ENCODE measurements around the gene EGFL7. TPM values are rescaled to one million over a fixed set of nuclear protein-coding genes. Genes with fewer than 3 reads are reported as not detected.
A peak's percentile ranks its signal among the peaks of the same experiment; 100 is the strongest.

Gene EGFL7
- total RNA-seq, 4 donors from 2014 or later = 12.3 to 64.7 (median 33.6) TPM

DNA sequence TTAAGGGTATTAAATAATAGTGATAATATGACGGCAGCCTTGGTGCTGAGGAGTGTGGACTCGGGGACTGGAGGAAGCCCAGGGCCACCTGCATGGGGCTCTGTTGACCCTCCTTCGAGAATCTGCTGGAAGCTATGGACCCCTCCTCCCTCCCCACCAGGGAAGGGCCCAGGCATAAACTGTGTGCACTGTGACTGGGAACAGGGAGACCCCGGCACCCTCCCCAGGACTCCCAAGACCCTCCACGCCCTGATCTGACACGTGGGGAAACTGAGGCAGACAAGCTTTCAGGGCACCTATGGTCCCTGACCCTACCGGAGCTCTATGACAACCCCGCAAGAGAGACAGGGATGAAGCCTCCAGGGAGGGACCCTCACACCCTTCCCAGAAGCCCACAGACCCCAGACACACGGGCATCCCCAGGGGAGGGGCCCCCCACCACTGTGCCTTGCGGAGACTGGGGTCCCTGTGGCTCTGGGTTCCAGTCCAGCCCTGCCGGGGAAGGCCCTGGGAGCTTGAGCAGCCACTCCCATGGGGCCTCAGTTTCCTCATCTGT is 6.5 kb upstream of the EGFL7 start:
- H3K27ac ChIP-seq = peak overlapping the region; percentile 12 to 69 (median 46)
- H3K4me1 ChIP-seq = peaks cover 0 to 13% (median 1%) of the 10 kb centered on the region in 4 donors
- WGBS, 2 donors (ENCODE audit: low coverage in 1 of 2) = 20 to 34% methylated on average over 1 to 7 of the region's 11 CpGs
- in situ Hi-C loops (cut with MboI; ENCODE audit: low pct_ligation_motif_present in 1 of 4, low pct_unique_long_range_greater_than_20kb in 1 of 4, low sequenced_read_pairs in 3 of 4) (no loop called here), intact Hi-C loops (cut with DNase I; ENCODE audit: low total_unique reads) (no loop called here)
- peaks cover 70% of the 10 kb centered on the region for H3K27me3 ChIP-seq
- no peaks in the 10 kb centered on the region for H3K9me3 ChIP-seq
- TF ChIP-seq, protein P1, sequence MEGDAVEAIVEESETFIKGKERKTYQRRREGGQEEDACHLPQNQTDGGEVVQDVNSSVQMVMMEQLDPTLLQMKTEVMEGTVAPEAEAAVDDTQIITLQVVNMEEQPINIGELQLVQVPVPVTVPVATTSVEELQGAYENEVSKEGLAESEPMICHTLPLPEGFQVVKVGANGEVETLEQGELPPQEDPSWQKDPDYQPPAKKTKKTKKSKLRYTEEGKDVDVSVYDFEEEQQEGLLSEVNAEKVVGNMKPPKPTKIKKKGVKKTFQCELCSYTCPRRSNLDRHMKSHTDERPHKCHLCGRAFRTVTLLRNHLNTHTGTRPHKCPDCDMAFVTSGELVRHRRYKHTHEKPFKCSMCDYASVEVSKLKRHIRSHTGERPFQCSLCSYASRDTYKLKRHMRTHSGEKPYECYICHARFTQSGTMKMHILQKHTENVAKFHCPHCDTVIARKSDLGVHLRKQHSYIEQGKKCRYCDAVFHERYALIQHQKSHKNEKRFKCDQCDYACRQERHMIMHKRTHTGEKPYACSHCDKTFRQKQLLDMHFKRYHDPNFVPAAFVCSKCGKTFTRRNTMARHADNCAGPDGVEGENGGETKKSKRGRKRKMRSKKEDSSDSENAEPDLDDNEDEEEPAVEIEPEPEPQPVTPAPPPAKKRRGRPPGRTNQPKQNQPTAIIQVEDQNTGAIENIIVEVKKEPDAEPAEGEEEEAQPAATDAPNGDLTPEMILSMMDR (IDR thresholded peaks at IDR 0.05) = no peak
- TF ChIP-seq EP300 (IDR thresholded peaks at IDR 0.05; ENCODE audit: low read depth) (no peak), POLR2A (IDR thresholded peaks at IDR 0.05) (no peak), POLR2AphosphoS5 (IDR thresholded peaks at IDR 0.05) (no peak)
- DNase-seq = no peak
- no peak overlapping the region for H3K4me3 ChIP-seq
- H3K36me3 ChIP-seq = no peaks in the 10 kb centered on the region

DNA sequence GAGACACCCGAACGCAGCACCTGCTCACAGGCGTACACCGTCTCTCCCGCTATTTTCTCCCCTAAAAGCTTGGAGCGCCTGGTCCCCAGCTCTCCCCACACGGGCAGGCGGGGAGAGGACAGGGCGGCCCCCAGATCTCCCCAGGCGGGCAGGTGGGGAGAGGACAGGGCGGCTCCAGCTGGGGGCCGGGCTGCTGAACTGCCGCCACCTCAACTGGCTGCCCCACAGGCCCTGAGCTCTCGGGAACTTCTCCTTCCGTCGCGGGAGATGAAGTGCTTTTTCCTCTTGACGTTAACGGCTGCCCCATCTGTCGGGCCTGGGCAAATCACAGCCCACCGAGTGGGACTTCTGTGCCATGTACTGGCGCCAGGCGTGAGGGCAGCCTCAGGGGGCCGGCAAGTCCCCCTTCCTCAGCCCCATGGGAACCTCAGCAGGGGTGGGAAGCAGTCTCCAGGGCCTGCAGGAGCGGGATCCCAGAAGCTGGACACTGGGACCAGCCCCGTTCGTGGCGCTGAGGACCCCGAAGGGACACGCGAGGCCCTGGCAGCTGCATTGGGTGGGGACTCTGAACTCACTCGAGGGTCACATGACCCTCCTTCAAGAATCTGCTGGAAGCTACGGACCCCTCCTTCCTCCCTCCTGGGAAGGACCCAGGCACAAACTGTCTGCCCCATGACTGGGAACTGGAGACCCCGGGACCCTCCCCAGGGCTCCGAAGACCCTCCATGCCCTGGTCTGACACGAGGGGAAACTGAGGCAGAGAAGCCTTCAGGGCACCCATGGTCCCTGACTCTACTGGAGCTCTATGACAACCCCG is 5.7 kb upstream of the EGFL7 start:
- H3K4me3 ChIP-seq = no peak overlapping the region
- in situ Hi-C loops (cut with MboI; ENCODE audit: low pct_ligation_motif_present in 1 of 4, low pct_unique_long_range_greater_than_20kb in 1 of 4, low sequenced_read_pairs in 3 of 4) (no loop called here), intact Hi-C loops (cut with DNase I; ENCODE audit: low total_unique reads) (no loop called here)
- whole genome bisulfite sequencing, 2 donors (ENCODE audit: low coverage in 1 of 2) = 13 to 45% methylated on average over 6 to 37 of the region's 37 CpGs
- peaks cover 0 to 13% (median 1%) of the 10 kb centered on the region in 4 donors for H3K4me1 ChIP-seq
- TF ChIP-seq, protein P1 (IDR thresholded peaks at IDR 0.05) = no peak
- TF ChIP-seq POLR2AphosphoS5 (IDR thresholded peaks at IDR 0.05) (no peak), POLR2A (IDR thresholded peaks at IDR 0.05) (peak; percentile 16), EP300 (IDR thresholded peaks at IDR 0.05; ENCODE audit: low read depth) (no peak)
- DNase-seq = no peak
- H3K9me3 ChIP-seq = no peaks in the 10 kb centered on the region
- H3K27ac ChIP-seq = peak overlapping the region; percentile 12 to 69 (median 46)
- peaks cover 77% of the 10 kb centered on the region for H3K27me3 ChIP-seq
- H3K36me3 ChIP-seq = no peaks in the 10 kb centered on the region

DNA sequence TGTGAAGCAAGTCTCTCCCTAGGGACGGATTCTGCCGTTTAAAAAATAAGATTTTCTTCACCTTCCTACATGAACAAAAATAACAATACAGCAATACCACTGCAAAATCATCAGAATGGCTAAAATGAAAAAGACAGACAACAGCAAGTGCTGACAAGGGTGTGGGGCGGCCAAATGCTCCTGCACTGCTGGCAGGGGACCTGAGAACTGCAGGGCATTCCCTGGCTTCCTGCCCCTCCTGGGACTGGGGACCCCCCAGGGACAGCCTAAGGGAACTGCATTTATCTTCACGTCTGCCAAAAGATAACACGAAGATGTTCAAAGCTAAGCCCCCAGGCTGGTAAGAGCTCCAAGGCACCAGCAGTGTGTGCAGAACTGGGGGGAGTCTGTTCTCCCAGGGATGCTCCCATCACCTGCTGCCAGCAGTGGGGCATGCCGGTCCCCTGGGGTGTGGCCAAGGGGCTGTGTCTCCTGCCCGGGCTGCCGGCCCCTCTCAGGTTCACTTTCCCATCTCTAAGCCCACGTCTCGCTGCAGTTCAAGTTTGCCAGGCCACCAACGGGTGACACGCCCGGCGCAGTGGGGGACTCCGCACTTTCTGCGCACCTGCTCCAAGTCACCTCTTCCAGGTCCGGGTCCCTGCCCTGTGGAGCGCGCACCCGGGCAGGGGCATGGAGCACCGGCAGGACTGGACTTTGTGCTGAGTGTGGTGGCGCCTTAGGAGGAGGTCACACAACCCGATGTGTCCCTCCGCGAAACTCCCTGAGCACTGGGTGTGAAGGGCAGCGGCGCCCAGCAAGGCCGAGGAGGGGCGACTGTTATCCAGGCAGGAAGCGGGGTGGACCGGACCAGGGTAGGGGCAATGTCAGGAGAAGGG is 4.5 kb upstream of the EGFL7 start:
- peaks cover 89% of the 10 kb centered on the region for H3K27me3 ChIP-seq
- in situ Hi-C loops (cut with MboI; ENCODE audit: low pct_ligation_motif_present in 1 of 4, low pct_unique_long_range_greater_than_20kb in 1 of 4, low sequenced_read_pairs in 3 of 4) (no loop called here), intact Hi-C loops (cut with DNase I; ENCODE audit: low total_unique reads) (no loop called here)
- H3K4me3 ChIP-seq = peak overlapping the region in 1 of 4 donors; percentile 2
- H3K4me1 ChIP-seq = peaks cover 0 to 13% (median 1%) of the 10 kb centered on the region in 4 donors
- DNase-seq = no peak
- 34 to 51% methylated on average over 2 to 29 of the region's 31 CpGs for WGBS, 2 donors (ENCODE audit: low coverage in 1 of 2)
- H3K9me3 ChIP-seq = no peaks in the 10 kb centered on the region
- H3K27ac ChIP-seq = peak overlapping the region; percentile 21 to 69 (median 34)
- no peak for TF ChIP-seq EP300 (IDR thresholded peaks at IDR 0.05; ENCODE audit: low read depth)
- TF ChIP-seq POLR2AphosphoS5 (IDR thresholded peaks at IDR 0.05) = no peak
- TF ChIP-seq, protein P1 (IDR thresholded peaks at IDR 0.05) = no peak
- TF ChIP-seq POLR2A (IDR thresholded peaks at IDR 0.05) = no peak
- no peaks in the 10 kb centered on the region for H3K36me3 ChIP-seq
